GM18873 (cell line): ENCODE data around the gene LRRC26.

Source experiments
- ATAC-seq: cut with Tn5 transposase; IDR thresholded peaks from one replicate; pipeline ENCODE4 v1.9.1; 2021; ENCODE audit warnings: mild to moderate bottlenecking, moderate library complexity, moderate number of reproducible peaks; ENCODE audit not compliant: unreplicated experiment, low FRiP score

LRRC26 gene

DNA sequence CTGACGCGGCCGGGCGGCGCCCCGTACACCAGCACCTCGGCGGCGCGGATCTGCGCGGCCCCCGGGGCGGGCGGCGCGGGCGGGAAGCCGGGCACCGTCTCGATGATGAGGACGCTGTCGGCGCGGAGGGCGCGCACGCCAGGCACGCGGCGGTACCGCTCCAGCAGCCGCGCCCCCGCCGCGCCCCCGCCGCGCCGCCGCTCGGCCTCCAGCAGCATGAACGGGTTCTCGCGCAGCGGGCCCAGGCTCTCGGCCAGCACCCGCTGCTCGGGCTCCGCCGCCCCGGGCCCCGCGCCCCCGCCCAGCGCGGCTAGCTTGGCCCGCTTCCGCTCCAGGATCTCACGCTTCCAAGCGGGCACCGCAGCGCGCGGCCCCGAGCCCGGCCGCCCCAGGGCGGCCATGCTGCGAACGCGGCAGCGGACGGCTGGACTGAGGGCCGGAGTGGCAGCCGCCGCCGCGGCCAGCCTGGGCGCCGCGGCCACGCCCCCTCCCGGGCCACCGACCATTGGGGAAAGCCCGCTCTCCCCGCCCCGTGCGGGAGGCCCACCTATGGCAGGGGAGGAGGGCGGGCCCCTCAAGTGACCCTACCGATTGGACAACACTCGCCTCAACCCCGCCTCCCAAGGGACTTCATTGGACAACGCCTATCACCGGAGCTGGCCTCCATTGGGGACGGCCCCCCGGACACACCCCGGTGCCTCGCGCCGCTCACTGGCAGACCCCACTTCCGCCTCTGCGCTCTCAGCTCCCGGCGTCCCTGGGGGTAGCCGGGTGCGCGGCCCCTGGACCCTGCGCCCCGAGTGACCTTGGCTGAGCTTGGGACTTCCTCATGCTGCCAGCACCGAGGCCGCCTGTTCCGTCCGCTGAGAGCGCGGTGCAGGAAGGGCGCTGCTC is 30.7 kb upstream of the LRRC26 start, which contains the start of gene TPRN:
TPRN (minus strand) TSS at position 431 of the 894 bp plus-strand sequence; CDS start at position 401, 30 bp downstream.
- ATAC-seq = peak; percentile 86

DNA sequence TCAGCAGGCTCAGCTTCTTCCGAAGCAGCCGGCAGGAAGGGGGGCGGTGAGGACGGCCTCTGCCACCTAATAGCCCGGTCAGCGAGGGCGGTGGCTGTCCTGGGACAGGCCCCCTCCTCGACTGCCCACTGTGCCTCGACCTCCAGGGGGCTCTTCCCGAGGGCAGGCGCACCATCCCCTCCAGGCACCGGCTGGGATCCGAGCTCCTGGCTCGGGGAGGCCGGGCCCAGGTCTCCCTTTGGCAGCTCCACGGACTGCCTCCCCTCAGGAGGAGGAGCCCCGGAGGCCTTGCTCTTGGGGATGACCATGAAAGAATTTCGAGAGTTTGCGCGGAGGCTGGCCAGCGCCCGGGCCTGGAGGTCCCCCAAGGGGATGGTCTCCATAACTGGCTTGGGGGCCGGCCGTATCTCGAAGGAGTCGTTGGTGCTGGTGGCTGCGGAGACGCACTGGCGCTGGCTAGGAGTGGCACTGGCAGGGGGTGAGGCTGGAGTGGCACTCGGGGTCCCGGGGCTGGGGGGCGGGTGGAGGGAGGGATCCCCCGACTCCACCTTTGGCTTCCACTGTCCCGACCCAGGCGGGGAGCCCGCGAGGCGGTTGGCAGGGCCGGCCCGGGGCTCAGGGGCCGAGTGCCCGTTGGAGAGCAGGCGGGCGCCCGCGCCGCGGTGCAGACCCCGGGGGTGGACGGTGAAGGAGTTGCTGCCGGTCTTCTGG is 29.7 kb upstream of the LRRC26 start:
- ATAC-seq = no peak

GRCh38 chr9:137198902-137199283 is 29.0 kb upstream of the LRRC26 start:
- ATAC-seq = no peak

GRCh38 chr9:137198051-137198901 is 28.4 kb upstream of the LRRC26 start:
- ATAC-seq = no peak

- ATAC-seq = no peak
Observed at GRCh38 chr9:137195525-137196220, 25.8 kb upstream of the LRRC26 start.

DNA sequence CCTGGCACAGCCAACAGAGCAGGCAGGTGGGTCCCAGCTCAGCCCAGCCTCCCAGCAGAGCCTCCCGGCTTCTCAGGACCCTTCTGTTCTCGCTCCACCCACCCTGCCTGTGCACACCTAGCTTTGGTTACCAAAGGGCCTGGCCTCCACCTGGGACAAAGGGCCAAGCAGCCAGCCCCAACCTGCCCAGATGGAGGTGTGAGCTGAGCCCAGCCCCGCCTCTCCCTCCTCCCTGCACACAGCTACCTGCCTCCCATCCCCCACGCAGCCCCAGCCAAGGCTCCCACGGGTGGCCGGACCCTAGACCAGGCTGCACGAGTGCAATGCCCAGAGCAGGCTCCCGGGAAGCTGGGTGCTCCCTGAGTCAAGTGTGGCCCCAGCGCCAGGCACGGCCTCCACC is 25.1 kb upstream of the LRRC26 start:
- ATAC-seq = no peak

GRCh38 chr9:137194388-137194787 is 24.5 kb upstream of the LRRC26 start:
- ATAC-seq = no peak

GRCh38 chr9:137193771-137194170 is 23.9 kb upstream of the LRRC26 start:
- ATAC-seq = no peak

DNA sequence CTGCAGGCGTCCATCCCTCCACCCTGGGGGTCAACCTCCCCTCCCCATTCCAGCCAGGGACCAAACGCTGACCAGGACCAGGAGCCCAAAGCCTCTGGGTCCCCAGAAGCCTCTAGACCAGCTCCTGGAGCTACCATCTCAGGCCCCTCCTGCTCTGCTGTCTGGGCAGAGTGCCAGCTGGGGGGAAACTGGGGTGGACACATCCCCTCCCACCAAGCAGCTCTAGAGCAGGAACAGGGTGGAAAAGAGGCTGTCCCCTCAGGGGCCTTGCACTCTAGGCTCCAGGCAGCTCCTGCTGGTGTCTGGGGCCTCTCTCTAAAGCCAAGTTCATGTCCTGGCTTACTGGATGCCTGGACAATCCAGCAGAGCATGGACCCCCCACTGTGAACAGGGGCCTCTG is 23.0 kb upstream of the LRRC26 start:
- no peak for ATAC-seq

DNA sequence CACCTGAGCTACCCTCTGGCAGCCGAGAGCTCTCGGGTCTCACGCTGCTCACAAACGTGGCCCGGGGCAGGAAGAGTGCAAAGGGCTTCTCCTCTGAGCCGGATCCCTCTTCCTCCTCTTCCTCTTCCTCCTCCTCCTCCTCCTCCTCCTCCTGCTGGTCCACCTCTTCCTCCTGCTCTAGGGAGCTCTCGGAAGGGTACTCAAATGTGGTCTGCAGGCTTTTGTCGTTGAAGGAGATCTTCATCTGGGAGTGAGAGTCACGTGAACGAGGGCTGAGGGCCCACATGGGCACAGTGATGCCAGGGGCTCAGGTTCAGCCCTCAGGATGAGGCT is 22.6 kb upstream of the LRRC26 start:
- ATAC-seq = no peak

- no peak for ATAC-seq
Observed at GRCh38 chr9:137191691-137192447, 22.0 kb upstream of the LRRC26 start.

DNA sequence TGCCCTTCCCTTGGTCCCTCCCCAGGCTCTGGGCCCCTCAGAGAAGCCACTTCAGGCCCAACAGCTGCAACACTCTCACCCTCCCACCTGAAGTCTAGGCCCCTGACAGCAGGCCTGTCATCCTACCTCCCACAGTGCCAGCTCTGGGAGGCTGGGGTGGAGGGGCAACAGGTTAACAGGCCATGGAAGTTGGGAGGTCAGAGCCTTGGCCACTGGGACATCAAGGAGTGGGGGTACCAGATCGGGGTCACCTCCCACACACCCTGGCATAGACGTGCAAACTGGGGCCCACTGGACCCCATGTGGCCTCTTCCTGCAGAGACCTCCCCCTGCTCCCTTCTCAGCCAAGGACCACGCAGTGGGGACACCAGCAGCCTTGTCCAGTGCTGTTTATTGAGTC is 21.4 kb upstream of the LRRC26 start:
- ATAC-seq = no peak

GRCh38 chr9:137190315-137190856 is 20.5 kb upstream of the LRRC26 start:
- no peak for ATAC-seq

- ATAC-seq = no peak
Observed at GRCh38 chr9:137189297-137190295, 19.7 kb upstream of the LRRC26 start.

DNA sequence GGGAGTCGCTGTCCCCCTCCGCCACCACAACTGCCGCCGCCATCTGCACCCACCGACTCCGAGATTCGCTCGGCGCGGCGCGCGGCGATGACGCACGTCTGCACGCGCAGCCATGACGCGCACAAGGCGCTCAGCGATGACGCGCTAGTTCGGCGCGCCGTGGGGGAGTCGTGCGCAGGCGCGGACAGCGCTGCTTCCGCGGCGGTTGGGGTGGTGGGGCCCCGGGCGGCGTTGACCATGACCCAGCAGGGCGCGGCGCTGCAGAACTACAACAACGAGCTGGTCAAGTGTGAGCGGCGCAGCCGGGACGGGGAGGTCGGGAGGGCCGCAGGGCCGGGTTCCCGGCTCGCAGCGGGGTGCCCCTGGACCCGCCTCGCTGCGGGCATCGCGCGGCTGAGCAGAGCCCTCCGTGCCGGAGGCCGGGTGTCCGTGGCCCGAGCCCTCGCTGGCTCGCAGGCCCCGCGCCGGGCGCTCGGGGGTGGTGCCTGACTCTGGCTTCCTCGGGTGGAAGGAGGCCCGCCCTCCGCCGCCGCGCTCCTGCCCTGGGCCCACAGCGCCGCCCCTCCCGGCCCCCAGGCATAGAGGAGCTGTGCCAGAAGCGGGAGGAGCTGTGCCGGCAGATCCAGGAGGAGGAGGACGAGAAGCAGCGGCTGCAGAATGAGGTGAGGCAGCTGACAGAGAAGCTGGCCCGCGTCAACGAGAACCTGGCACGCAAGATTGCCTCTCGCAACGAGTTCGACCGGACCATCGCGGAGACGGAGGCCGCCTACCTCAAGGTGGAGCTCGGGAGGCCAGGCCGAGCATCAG is 18.8 kb upstream of the LRRC26 start, which contains the start of the genes ANAPC2 and SSNA1:
ANAPC2 (minus strand) TSS at position 71 of the 807 bp plus-strand sequence; CDS start at position 43, 28 bp downstream.
SSNA1 (plus strand) TSS at position 187 of the 807 bp plus-strand sequence; CDS start at position 238, 51 bp downstream.
- ATAC-seq = peak; percentile 61

- no peak for ATAC-seq
Observed at GRCh38 chr9:137188086-137188489, 18.2 kb upstream of the LRRC26 start.

- ATAC-seq = no peak
Observed at GRCh38 chr9:137187386-137187785, 17.5 kb upstream of the LRRC26 start.
